B cell (primary cell): ENCODE results near the gene ARHGAP18. TPM values are rescaled to one million over a fixed set of nuclear protein-coding genes. Genes with fewer than 3 reads are reported as not detected.
A peak's percentile ranks its signal among the peaks of the same experiment; 100 is the strongest.

ENCODE experiments used
- ATAC-seq: fragments of 200-7000 bp; cut with Tn5 transposase; one replicate; pipeline ENCODE4 v1.10.0; 2021; ENCODE audit warnings: low read depth, mild to moderate bottlenecking, moderate number of reproducible peaks, moderate library complexity
- CTCF ChIA-PET: fragments of 350-600 bp; sonication (Branson Sonifier 250); formaldehyde crosslinking; loops from one replicate; lab custom pipeline; 2021; ENCODE audit warnings: antibody characterized with exemption, inconsistent platforms; lab: Charles Lee
- POLR2A ChIA-PET: fragments of 350-600 bp; sonication (Branson Sonifier 250); formaldehyde crosslinking; loops from one replicate; lab custom pipeline; 2021; ENCODE audit warnings: antibody characterized with exemption; lab: Charles Lee
- DNase-seq: peaks from one replicate; pipeline ENCODE4 v3.0.0; 2013
- H2AFZ ChIP-seq: 2 replicates; pipeline ENCODE4 v1.6.1; 2012; ENCODE audit warnings: mild to moderate bottlenecking, low read depth, low read length; ENCODE audit not compliant: insufficient read depth, poor library complexity, severe bottlenecking
- H3K27ac ChIP-seq, 2 donors: 1 replicate in 1 of 2; 2 replicates in 1 of 2; pipeline ENCODE4 v1.5.1; 2012 to 2013; ENCODE audit warnings: low read length in 2 of 2, mild to moderate bottlenecking in 2 of 2, moderate library complexity in 1 of 2
- H3K27me3 ChIP-seq, 4 experiments: fragments of 200-600 bp in 1 of 4; sonication (generic) in 1 of 4; replicated peaks in 1 of 4; 1 replicate in 2 of 4; 2 replicates in 2 of 4; pipeline versions ENCODE4 v1.6.1 to v1.7.0; 2013 to 2016; ENCODE audit warnings: low read length in 3 of 4, mild to moderate bottlenecking in 2 of 4, mixed read lengths in 1 of 4, moderate library complexity in 1 of 4; ENCODE audit not compliant: insufficient read depth in 4 of 4, control insufficient read depth in 3 of 4; ENCODE audit errors: control extremely low read depth in 1 of 4
- H3K36me3 ChIP-seq, 2 experiments: replicated peaks in 1 of 2; 1 replicate in 1 of 2; 2 replicates in 1 of 2; pipeline versions ENCODE4 v1.6.1 to v1.7.1; 2013; ENCODE audit warnings: low read length in 1 of 2; ENCODE audit not compliant: insufficient read depth in 2 of 2, control insufficient read depth in 1 of 2; ENCODE audit errors: control extremely low read depth in 1 of 2, extremely low read depth in 1 of 2
- H3K4me1 ChIP-seq, 2 donors: fragments of 200-600 bp in 1 of 2; sonication (generic) in 1 of 2; 1 replicate in 1 of 2; 2 replicates in 1 of 2; pipeline versions ENCODE4 v1.5.1 to v1.6.1; 2013 to 2017; ENCODE audit warnings: low read length in 2 of 2; ENCODE audit not compliant: control insufficient read depth in 2 of 2, insufficient read depth in 2 of 2
- H3K4me2 ChIP-seq: replicated peaks from 2 replicates; pipeline ENCODE3; 2012; ENCODE audit warnings: mild to moderate bottlenecking, low read depth, low read length; ENCODE audit not compliant: poor library complexity, severe bottlenecking
- H3K4me3 ChIP-seq, 5 experiments: fragments of 200-600 bp in 1 of 5; sonication (generic) in 1 of 5; 1 replicate in 3 of 5; 2 replicates in 2 of 5; pipeline versions ENCODE4 v1.5.1 to v1.7.0; 2011 to 2016; ENCODE audit warnings: low read length in 4 of 5, mild to moderate bottlenecking in 4 of 5, low read depth in 2 of 5, control low read depth in 1 of 5, moderate library complexity in 1 of 5; ENCODE audit not compliant: insufficient read depth in 1 of 5; ENCODE audit errors: control extremely low read depth in 1 of 5, extremely low read depth in 1 of 5
- H3K79me2 ChIP-seq: fragments of 200-600 bp; sonication (generic); one replicate; pipeline ENCODE4 v1.6.0; 2016; ENCODE audit warnings: low read length; ENCODE audit not compliant: control insufficient read depth, insufficient read depth
- H3K9ac ChIP-seq: fragments of 200-600 bp; sonication (generic); 2 replicates; pipeline ENCODE4 v1.6.1; 2017; ENCODE audit warnings: mild to moderate bottlenecking, low read length, moderate library complexity
- H3K9me3 ChIP-seq, 3 donors: one replicate each; pipeline versions ENCODE4 v1.6.1 to v1.7.1; 2013; ENCODE audit warnings: low read length in 2 of 3; ENCODE audit not compliant: control insufficient read depth in 2 of 3, insufficient read depth in 1 of 3; ENCODE audit errors: control extremely low read depth in 1 of 3
- H4K20me1 ChIP-seq: 2 replicates; pipeline ENCODE4 v1.6.0; 2012; ENCODE audit warnings: mild to moderate bottlenecking, low read length; ENCODE audit not compliant: insufficient read depth, control insufficient read depth, poor library complexity, severe bottlenecking
- H3K27ac Mint-ChIP-seq: one replicate; pipeline ENCODE4 v1.8.0; 2021; ENCODE audit warnings: mixed read lengths
- H3K27me3 Mint-ChIP-seq: one replicate; pipeline ENCODE4 v1.8.0; 2021; ENCODE audit warnings: mixed read lengths
- H3K4me1 Mint-ChIP-seq: one replicate; pipeline ENCODE4 v1.8.0; 2021; ENCODE audit warnings: mixed read lengths
- H3K4me3 Mint-ChIP-seq: one replicate; pipeline ENCODE4 v1.8.0; 2021; ENCODE audit warnings: mixed read lengths
- H3K9me3 Mint-ChIP-seq: one replicate; pipeline ENCODE4 v1.8.0; 2022; ENCODE audit warnings: mixed read lengths; ENCODE audit not compliant: insufficient read depth
- CTCF ChIP-seq: fragments of 200-600 bp; IDR thresholded peaks from one replicate; pipeline ENCODE4 v1.8.0; 2022; ENCODE audit warnings: antibody characterized with exemption, mild to moderate bottlenecking
- EZH2 ChIP-seq: IDR thresholded peaks from 2 replicates; pipeline ENCODE4 v1.6.1; 2012; ENCODE audit warnings: borderline replicate concordance, low read depth, mild to moderate bottlenecking, moderate library complexity, low read length; ENCODE audit not compliant: insufficient read depth, poor library complexity, severe bottlenecking
- WGBS: methylation state at CpG from one replicate; pipeline ENCODE4 v1.1.5; 2013; ENCODE audit warnings: missing lambda C conversion rate; ENCODE audit not compliant: insufficient coverage; 5-methylcytosine and 5-hydroxymethylcytosine counted together
- intact Hi-C: fragments of 100-400 bp; cut with micrococcal nuclease; formaldehyde crosslinking; loops from one replicate; pipeline ENCODE4 v1.10.0; 2022
- polyA plus RNA-seq: library from polyadenylated mRNA; depleted of rRNA; stranded (reverse); fragments of >200 nt; gene quantifications from 2 replicates; pipeline ENCODE4 v1.2.3, GENCODE V29; 2012
- total RNA-seq, 2 donors: library from RNA; stranded (reverse); fragments of 120-200 nt in 1 of 2; gene quantifications; 1 replicate in 1 of 2; 2 replicates in 1 of 2; pipeline versions ENCODE4 v1.2.3 to v1.2.4, GENCODE V29; 2013 to 2022

Gene ARHGAP18
- total and polyA plus RNA-seq, 2 donors (not counting 1 experiment from before 2014, with no cell fraction given) = 0.95 to 3.9 TPM

DNA sequence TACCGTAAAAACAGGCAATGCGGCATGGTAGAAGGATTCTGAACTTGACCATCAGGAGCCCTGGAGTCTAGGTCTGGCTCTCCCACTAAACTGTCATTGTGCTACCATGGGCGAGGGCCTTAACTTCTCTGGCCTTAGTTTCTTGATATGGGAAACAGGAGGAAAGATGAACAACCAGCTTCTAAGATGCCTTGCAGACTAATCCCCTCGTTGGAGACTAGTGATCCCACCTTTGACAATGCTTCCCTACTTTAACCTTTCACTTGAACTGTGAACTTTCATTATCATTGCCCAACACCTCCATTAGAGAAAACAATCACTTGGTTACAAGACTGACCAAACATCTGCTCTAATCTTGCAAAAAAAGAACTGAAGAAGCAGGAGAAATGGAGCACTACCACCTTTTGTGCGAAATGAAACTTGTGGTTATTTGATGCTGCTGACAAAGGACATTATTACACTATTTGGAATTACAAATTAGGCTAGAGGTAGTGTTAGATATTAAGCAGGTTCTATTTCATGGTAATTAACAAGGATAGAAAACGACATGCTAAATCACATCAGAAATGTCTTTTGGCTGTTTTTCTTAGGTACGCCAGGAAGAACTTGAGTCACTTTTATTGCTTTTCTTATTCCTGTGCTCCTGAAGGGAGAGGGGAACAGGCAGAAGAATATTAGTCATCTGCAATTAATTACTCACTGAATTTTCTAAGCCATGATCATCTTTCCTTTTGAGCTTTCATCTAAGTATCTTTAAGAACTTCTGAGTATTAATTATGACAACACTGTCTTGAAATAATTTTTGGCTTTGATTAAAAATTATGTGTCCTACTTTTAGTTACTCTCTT, 39.1 kb upstream of the ARHGAP18 start:
- Mint-ChIP-seq H3K27ac (peak overlapping the region; percentile 81), H3K4me1 (peaks cover 54% of the 10 kb centered on the region), H3K9me3 (no peaks in the 10 kb centered on the region), H3K4me3 (peak overlapping the region; percentile 70), H3K27me3 (no peaks in the 10 kb centered on the region)
- peak overlapping the region; percentile 70 to 80 for H3K27ac ChIP-seq
- H3K4me3 ChIP-seq = peak overlapping the region in 3 of 5 experiments; percentile 15 to 42 (median 24)
- ChIA-PET POLR2A (no interaction called here), CTCF (interaction anchor here (0.6 to 1.9 kb wide), 12 partner anchors 13 to 272 kb away, joined by 3 to 9 read pairs (median 4); no protein-coding TSS in a partner anchor)
- peak overlapping the region; percentile 46 for H3K9ac ChIP-seq
- TF ChIP-seq EZH2 (no peak), CTCF (no peak)
- no peaks in the 10 kb centered on the region for H4K20me1 ChIP-seq
- ATAC-seq (no peak), DNase-seq (peak; percentile 31)
- peak overlapping the region; percentile 65 for H3K4me2 ChIP-seq
- no peaks in the 10 kb centered on the region for H3K79me2 ChIP-seq
- H3K36me3 ChIP-seq = no peaks in the 10 kb centered on the region
- peaks cover 41 to 42% of the 10 kb centered on the region in 2 donors for H3K4me1 ChIP-seq
- peak overlapping the region; percentile 77 for H2AFZ ChIP-seq
- H3K9me3 ChIP-seq = no peaks in the 10 kb centered on the region
- 50% methylated on average over 1 of the region's 7 CpGs for WGBS
- no peaks in the 10 kb centered on the region for H3K27me3 ChIP-seq
- intact Hi-C loops = loop anchor here (1.0 to 2.0 kb wide), 5 partner anchors 10 to 272 kb away; partner anchors contain the start of gene ARHGAP18
